SK-N-SH (cell line): ENCODE measurements around the gene SUN2. TPM values are rescaled to one million over a fixed set of nuclear protein-coding genes. Genes with fewer than 3 reads are reported as not detected.

ENCODE experiments used
- CTCF ChIA-PET: fragments of 300-600, 350-600 bp; formaldehyde crosslinking; extraction: SDS; loops from one replicate; lab custom pipeline; 2021; lab: Yijun Ruan, JAX
- POLR2A ChIA-PET: fragments of 350-600 bp; sonication (Branson Sonifier 250); formaldehyde crosslinking; extraction: SDS; loops from one replicate; lab custom pipeline; 2020; ENCODE audit warnings: antibody characterized with exemption, inconsistent platforms; lab: Yijun Ruan, JAX
- DNase-seq: peaks from one replicate; pipeline ENCODE4 v3.0.0; 2012
- H2AFZ ChIP-seq: fragments of 200-600 bp; sonication (generic); 2 replicates; pipeline ENCODE4 v1.8.1; 2016; ENCODE audit warnings: antibody characterized with exemption, mild to moderate bottlenecking, low read depth
- H3F3A ChIP-seq: fragments of 200-600 bp; sonication (generic); replicated peaks from 2 replicates; pipeline ENCODE3; 2016; ENCODE audit warnings: antibody characterized with exemption, mild to moderate bottlenecking; ENCODE audit not compliant: insufficient read depth
- H3K27ac ChIP-seq, 2 experiments: fragments of 200-500 bp in 1 of 2; fragments of 200-600 bp in 1 of 2; sonication (Bioruptor generic) in 1 of 2; sonication (generic), shearing (Covaris generic) in 1 of 2; 2 replicates each; pipeline versions ENCODE4 v1.5.1 to v1.6.1; 2014 to 2016; ENCODE audit warnings: low read depth in 2 of 2, inconsistent platforms in 1 of 2, low read length in 1 of 2, mild to moderate bottlenecking in 1 of 2, mixed read lengths in 1 of 2
- H3K27me3 ChIP-seq: fragments of 200-600 bp; sonication (generic), shearing (Covaris generic); 2 replicates; pipeline ENCODE4 v1.6.1; 2016; ENCODE audit warnings: mixed run types; ENCODE audit not compliant: insufficient read depth
- H3K36me3 ChIP-seq, 2 experiments: fragments of 200-500 bp in 1 of 2; fragments of 200-600 bp in 1 of 2; sonication (Bioruptor generic) in 1 of 2; sonication (generic) in 1 of 2; replicated peaks in 1 of 2; 2 replicates each; pipeline versions ENCODE3 to v1.5.1; 2014 to 2016; ENCODE audit warnings: low read length in 1 of 2, mild to moderate bottlenecking in 1 of 2; ENCODE audit not compliant: insufficient read depth in 2 of 2, control insufficient read depth in 1 of 2
- H3K4me1 ChIP-seq, 2 experiments: fragments of 200-500 bp in 1 of 2; fragments of 200-600 bp in 1 of 2; sonication (Bioruptor generic) in 1 of 2; sonication (generic), shearing (Covaris generic) in 1 of 2; 2 replicates each; pipeline versions ENCODE4 v1.5.1 to v1.6.1; 2014 to 2016; ENCODE audit warnings: low read depth in 1 of 2, low read length in 1 of 2, mixed run types in 1 of 2; ENCODE audit not compliant: insufficient read depth in 2 of 2, control insufficient read depth in 1 of 2
- H3K4me2 ChIP-seq: fragments of 200-600 bp; sonication (generic), shearing (Covaris generic); 2 replicates; pipeline ENCODE4 v1.6.1; 2017; ENCODE audit warnings: mixed run types
- H3K4me3 ChIP-seq, 2 experiments: fragments of 200-500 bp in 1 of 2; fragments of 200-600 bp in 1 of 2; sonication (Bioruptor generic) in 1 of 2; sonication (generic), shearing (Covaris generic) in 1 of 2; 2 replicates each; pipeline versions ENCODE4 v1.5.1 to v1.8.1; 2014 to 2016; ENCODE audit warnings: low read depth in 2 of 2, inconsistent platforms in 1 of 2, low read length in 1 of 2, mild to moderate bottlenecking in 1 of 2, mixed read lengths in 1 of 2, moderate library complexity in 1 of 2
- H3K79me2 ChIP-seq: fragments of 200-600 bp; sonication (generic); 2 replicates; pipeline ENCODE4 v1.8.1; 2017; ENCODE audit warnings: mild to moderate bottlenecking; ENCODE audit not compliant: insufficient read depth
- H3K9ac ChIP-seq: fragments of 200-600 bp; sonication (generic); 2 replicates; pipeline ENCODE4 v1.6.1; 2017; ENCODE audit warnings: mixed run types
- H3K9me2 ChIP-seq: fragments of 200-600 bp; sonication (generic); 2 replicates; pipeline ENCODE4 v1.6.1; 2017; ENCODE audit warnings: mixed run types
- H3K9me3 ChIP-seq: fragments of 200-600 bp; sonication (generic); 2 replicates; pipeline ENCODE4 v1.6.1; 2017; ENCODE audit warnings: mixed run types, mild to moderate bottlenecking, moderate library complexity
- H4K20me1 ChIP-seq: fragments of 200-600 bp; sonication (generic); 2 replicates; pipeline ENCODE4 v1.6.1; 2017; ENCODE audit warnings: mild to moderate bottlenecking, mixed run types; ENCODE audit not compliant: insufficient read depth
- ELF1 ChIP-seq: IDR thresholded peaks from 2 replicates; pipeline ENCODE4 v1.4.0; 2012
- EP300 ChIP-seq, 2 experiments: IDR thresholded peaks; 2 replicates each; pipeline versions ENCODE4 v1.4.0 to v1.6.1; 2012; ENCODE audit warnings: borderline replicate concordance in 1 of 2, low read depth in 1 of 2, low read length in 1 of 2
- FOXJ3 ChIP-seq: sonication (generic); formaldehyde crosslinking; IDR thresholded peaks from 2 replicates; pipeline ENCODE4 v1.5.1; 2020; ENCODE audit warnings: mild to moderate bottlenecking, missing genetic modification reagents
- GABPA ChIP-seq: IDR thresholded peaks from 2 replicates; pipeline ENCODE4 v1.4.0; 2012; ENCODE audit warnings: low read depth, mild to moderate bottlenecking
- MXI1 ChIP-seq: IDR thresholded peaks from 2 replicates; pipeline ENCODE4 v1.6.1; 2012; ENCODE audit warnings: mild to moderate bottlenecking, low read depth, low read length, improper control_type of control experiment
- NFIC ChIP-seq: IDR thresholded peaks from 2 replicates; pipeline ENCODE4 v1.4.0; 2012; ENCODE audit warnings: borderline replicate concordance
- SIN3A ChIP-seq: IDR thresholded peaks from 2 replicates; pipeline ENCODE4 v1.6.1; 2012; ENCODE audit warnings: low read depth, mild to moderate bottlenecking, low read length, moderate library complexity, borderline replicate concordance
- TAF1 ChIP-seq: IDR thresholded peaks from 2 replicates; pipeline ENCODE4 v1.6.1; 2012; ENCODE audit warnings: low read depth, mild to moderate bottlenecking, low read length, moderate library complexity, borderline replicate concordance
- TCF12 ChIP-seq: IDR thresholded peaks from 2 replicates; pipeline ENCODE4 v1.4.0; 2012
- TEAD4 ChIP-seq: IDR thresholded peaks from 2 replicates; pipeline ENCODE4 v1.4.0; 2012; ENCODE audit warnings: mild to moderate bottlenecking, borderline replicate concordance; ENCODE audit not compliant: insufficient read depth
- YY1 ChIP-seq: IDR thresholded peaks from 2 replicates; pipeline ENCODE4 v1.4.0; 2012; ENCODE audit warnings: low read depth, mild to moderate bottlenecking
- whole genome bisulfite sequencing: methylation state at CpG from one replicate; pipeline ENCODE4 v1.1.6; 2017; ENCODE audit warnings: low lambda C conversion rate; 5-methylcytosine and 5-hydroxymethylcytosine counted together
- polyA plus RNA-seq, 3 experiments: library from polyadenylated mRNA; depleted of rRNA; stranded (reverse); fragments of >200 nt; gene quantifications; 2 replicates each; pipeline ENCODE4 v1.2.3, GENCODE V29; 2012

The SUN2 gene
- polyA plus RNA-seq, 1 of the 3 experiments (the other 2 are of a cell fraction) = 10.2 TPM

- Histone ChIP-seq H3K4me1 (peaks cover 0 to 21% of the 10 kb centered on the region in 2 experiments; a peak in 1 of 4 replicates), H3K9me3 (no peaks in the 10 kb centered on the region), H3K36me3 (no peaks in the 10 kb centered on the region), H3K9ac (peak overlapping the region; percentile 46; the same call in 1 of the 2 replicates), H2AFZ (peak overlapping the region; percentile 74; the same call in 1 of the 2 replicates), H3K27ac (peak overlapping the region; percentile 43 to 64), H4K20me1 (no peaks in the 10 kb centered on the region), H3K9me2 (no peaks in the 10 kb centered on the region), H3K27me3 (no peaks in the 10 kb centered on the region), H3K4me2 (peak overlapping the region; percentile 76; the same call in 1 of the 2 replicates), H3F3A (no peaks in the 10 kb centered on the region), H3K4me3 (peak overlapping the region; percentile 54 to 58), H3K79me2 (peaks cover 9% of the 10 kb centered on the region)
- POLR2A ChIA-PET = no interaction called here
- CTCF ChIA-PET = interaction anchor here (1.6 kb wide), 1 partner anchor 11 kb away, joined by 8 read pairs; no protein-coding TSS in a partner anchor
- 16% methylated on average over 13 of the region's 74 CpGs for WGBS
- peak; percentile 80 for DNase-seq
- TF ChIP-seq TEAD4 (no peak), NFIC (no peak), TCF12 (no peak), FOXJ3 (CRISPR knock-in tag) (no peak), SIN3A (peak; percentile 37; the same call in 1 of the 2 replicates), ELF1 (no peak)
Observed at GRCh38 chr22:38755155-38755910, 465 bp downstream of the SUN2 start.

- CTCF ChIA-PET = no interaction called here
- H3K36me3 ChIP-seq = no peaks in the 10 kb centered on the region
- DNase-seq = no peak
Observed at GRCh38 chr22:38754751-38755154, 1.0 kb downstream of the SUN2 start.

More at GRCh38 chr22:38754751-38755154, 1.0 kb downstream of the SUN2 start:
- H3K4me2 ChIP-seq = peak overlapping the region; percentile 76; the same call in 1 of the 2 replicates
- H3K27me3 ChIP-seq = no peaks in the 10 kb centered on the region
- H4K20me1 ChIP-seq = no peaks in the 10 kb centered on the region
- no peaks in the 10 kb centered on the region for H3K9me3 ChIP-seq
- POLR2A ChIA-PET = no interaction called here
- peaks cover 9% of the 10 kb centered on the region for H3K79me2 ChIP-seq
- peak overlapping the region; percentile 74; the same call in 1 of the 2 replicates for H2AFZ ChIP-seq
- H3K9ac ChIP-seq = peak overlapping the region; percentile 46; the same call in 1 of the 2 replicates
- peaks cover 0 to 21% of the 10 kb centered on the region in 2 experiments; a peak in 1 of 4 replicates for H3K4me1 ChIP-seq
- whole genome bisulfite sequencing = 39% methylated on average over 5 of the region's 12 CpGs
- peak overlapping the region; percentile 54 to 58 for H3K4me3 ChIP-seq
- no peaks in the 10 kb centered on the region for H3K9me2 ChIP-seq
- H3K27ac ChIP-seq = peak overlapping the region; percentile 39 to 64
- no peak for TF ChIP-seq NFIC
- TF ChIP-seq GABPA = no peak
- TF ChIP-seq TAF1 = no peak
- TF ChIP-seq FOXJ3 (CRISPR knock-in tag) = no peak
- TF ChIP-seq ELF1 = no peak
- TF ChIP-seq EP300 (IDR thresholded peaks at IDR 0.05; ENCODE audit: borderline replicate concordance in 1 of 2, low read depth in 1 of 2, low read length in 1 of 2) = no peak
- TF ChIP-seq YY1 = no peak
- TF ChIP-seq SIN3A = no peak
- no peak for TF ChIP-seq MXI1
- H3F3A ChIP-seq = no peaks in the 10 kb centered on the region
